Testis (tissue), 3 donors: ENCODE results near the gene PLCH2. TPM values are rescaled to one million over a fixed set of nuclear protein-coding genes. Genes with fewer than 3 reads are reported as not detected.

Source experiments
- DNase-seq: peaks from one replicate; pipeline ENCODE4 v3.0.0-alpha.2; 2019
- H3K27ac ChIP-seq, 2 donors: fragments of 200-600 bp; sonication (generic); one replicate each; pipeline ENCODE4 v1.5.1; 2019
- H3K27me3 ChIP-seq: fragments of 200-600 bp; sonication (generic); one replicate; pipeline ENCODE4 v1.5.1; 2019
- H3K36me3 ChIP-seq: fragments of 200-600 bp; sonication (generic); one replicate; pipeline ENCODE4 v1.5.1; 2017; ENCODE audit warnings: low read depth; ENCODE audit errors: missing control alignments
- H3K4me1 ChIP-seq: fragments of 200-600 bp; sonication (generic); one replicate; pipeline ENCODE4 v1.5.1; 2019
- H3K4me3 ChIP-seq, 2 donors: fragments of 200-600 bp; sonication (generic); one replicate each; pipeline ENCODE4 v1.5.1; 2017 to 2019
- H3K9me3 ChIP-seq: fragments of 200-600 bp; sonication (generic); one replicate; pipeline ENCODE4 v1.5.1; 2017
- CTCF ChIP-seq, 3 experiments: fragments of 450-650 bp in 2 of 3; fragments of 200-600 bp in 1 of 3; sonication (generic) in 1 of 3; IDR thresholded peaks; one replicate each; pipeline ENCODE4 v1.5.1; 2016 to 2019; ENCODE audit warnings: antibody characterized with exemption in 3 of 3, mild to moderate bottlenecking in 2 of 3, moderate library complexity in 1 of 3
- POLR2A ChIP-seq: fragments of 450-650 bp; IDR thresholded peaks from one replicate; pipeline ENCODE4 v1.6.1; 2017; ENCODE audit warnings: antibody characterized with exemption, mild to moderate bottlenecking, moderate library complexity
- WGBS, 2 donors: methylation state at CpG; one replicate each; pipeline ENCODE4 v1.1.5; 2018; 5-methylcytosine and 5-hydroxymethylcytosine counted together
- intact Hi-C: fragments of 100-400 bp; cut with DNase I; formaldehyde crosslinking; loops from one replicate; pipeline ENCODE4 v1.15.1; 2023; ENCODE audit warnings: low total_unique reads
- polyA plus RNA-seq: library from polyadenylated mRNA; stranded (reverse); fragments of 350-450 nt; fragmentation: Illumina TruSeq; extraction: RNeasy Lipid Tissue Mini Kit (QIAGEN cat#74804); gene quantifications from one replicate; pipeline ENCODE4 v1.2.3, GENCODE V29; 2014; ENCODE audit warnings: low read depth, low replicate concordance; ENCODE audit not compliant: insufficient read depth
- total RNA-seq, 2 donors: library from RNA; depleted of rRNA; stranded (reverse); fragments of >200 nt; gene quantifications; one replicate each; pipeline ENCODE4 v1.2.3, GENCODE V29; 2016

Gene PLCH2
- total and polyA plus RNA-seq, 3 donors from 2014 or later, result 2.7 to 6.5 (median 5.7) TPM

GRCh38 chr1:2474104-2474844 is 1.8 kb upstream of the PLCH2 start:
- no peaks in the 10 kb centered on the region for H3K27me3 ChIP-seq
- intact Hi-C loops, result no loop called here
- no peaks in the 10 kb centered on the region for H3K36me3 ChIP-seq
- peak overlapping the region; percentile 78 to 88 for H3K27ac ChIP-seq
- TF ChIP-seq POLR2A (no peak), CTCF (IDR thresholded peaks at IDR 0.05) (no peak)
- H3K4me3 ChIP-seq, result no peak overlapping the region
- no peak for DNase-seq
- WGBS, 2 donors, result 74 to 76% methylated on average over 2 to 17 of the region's 17 CpGs
- peaks cover 30% of the 10 kb centered on the region for H3K4me1 ChIP-seq
- H3K9me3 ChIP-seq, result no peaks in the 10 kb centered on the region

- Histone ChIP-seq H3K9me3 (no peaks in the 10 kb centered on the region), H3K4me1 (peaks cover 30% of the 10 kb centered on the region), H3K4me3 (no peak overlapping the region), H3K27ac (peak overlapping the region; percentile 78 to 88), H3K27me3 (no peaks in the 10 kb centered on the region), H3K36me3 (no peaks in the 10 kb centered on the region)
- intact Hi-C loops, result no loop called here
- no peak for TF ChIP-seq CTCF (IDR thresholded peaks at IDR 0.05)
- no peak for TF ChIP-seq POLR2A
- WGBS, 2 donors, result 47 to 66% methylated on average over 3 to 13 of the region's 13 CpGs
- DNase-seq, result peak; percentile 97
Observed at GRCh38 chr1:2474933-2475371, 1.1 kb upstream of the PLCH2 start.

- no peaks in the 10 kb centered on the region for H3K36me3 ChIP-seq
- H3K27me3 ChIP-seq, result no peaks in the 10 kb centered on the region
- intact Hi-C loops, result no loop called here
- peak overlapping the region; percentile 60 to 79 for H3K27ac ChIP-seq
- TF ChIP-seq POLR2A (no peak), CTCF (IDR thresholded peaks at IDR 0.05) (no peak)
- 80% methylated on average over 12 of the region's 12 CpGs; no CpG with 5 or more reads in 1 of the 2 donors for WGBS, 2 donors
- DNase-seq, result no peak
- H3K4me1 ChIP-seq, result peaks cover 30% of the 10 kb centered on the region
- H3K9me3 ChIP-seq, result no peaks in the 10 kb centered on the region
- no peak overlapping the region for H3K4me3 ChIP-seq
Observed at GRCh38 chr1:2475571-2475970, 518 bp upstream of the PLCH2 start.

DNA sequence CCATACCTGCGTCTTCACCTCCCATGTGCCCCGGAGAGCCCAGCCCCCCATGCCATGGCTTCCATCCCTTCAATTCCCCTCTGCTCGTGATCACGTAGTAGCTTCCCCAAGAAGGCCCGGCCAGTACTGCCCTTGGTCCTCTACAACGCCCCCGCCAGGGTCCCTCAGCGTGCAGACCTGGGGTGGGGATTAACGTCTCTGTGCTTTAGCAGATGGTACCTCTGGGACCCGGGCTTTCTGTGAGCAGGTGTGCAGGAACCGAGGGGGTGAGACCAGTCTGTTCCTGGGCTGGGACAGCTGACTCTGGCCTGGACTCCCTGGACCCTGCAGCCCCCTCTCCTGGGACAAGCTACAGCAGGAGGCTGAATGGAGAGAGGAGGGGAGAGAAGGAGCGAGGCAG is 1.2 kb downstream of the PLCH2 start:
- intact Hi-C loops, result no loop called here
- no peaks in the 10 kb centered on the region for H3K9me3 ChIP-seq
- H3K27me3 ChIP-seq, result no peaks in the 10 kb centered on the region
- 86 to 90% methylated on average over 11 to 12 of the region's 12 CpGs for WGBS, 2 donors
- TF ChIP-seq POLR2A, result no peak
- TF ChIP-seq CTCF (IDR thresholded peaks at IDR 0.05), result no peak
- H3K4me3 ChIP-seq, result no peak overlapping the region
- no peak overlapping the region for H3K27ac ChIP-seq
- H3K4me1 ChIP-seq, result peaks cover 30% of the 10 kb centered on the region
- no peaks in the 10 kb centered on the region for H3K36me3 ChIP-seq
- no peak for DNase-seq
